Measurements from ENCODE around the gene ALG12. TPM values are rescaled to one million over a fixed set of nuclear protein-coding genes. Genes with fewer than 3 reads are reported as not detected.
A peak's percentile ranks its signal among the peaks of the same experiment; 100 is the strongest.

Gene ALG12
- total and polyA plus RNA-seq, 4 donors: 3.0 to 18.7 (median 13.5) TPM

GRCh38 chr22:49873228-49873940, 44.9 kb downstream of the ALG12 start:
- WGBS, 2 donors: 88 to 90% methylated on average over 16 of the region's 16 CpGs
- ATAC-seq (ENCODE audit: low FRiP score) (no peak), DNase-seq (peak in 1 of 2 donors; percentile 52)
- intact Hi-C loops (cut with DNase I): no loop called here
- H3K9me3 ChIP-seq (ENCODE audit: control insufficient read depth, low read length): peaks cover 4% of the 10 kb centered on the region
- H3K27ac ChIP-seq (ENCODE audit: low read depth in 1 of 2, low read length in 2 of 2): no peak overlapping the region
- H3K27me3 ChIP-seq (ENCODE audit: control insufficient read depth in 1 of 2, insufficient read depth in 2 of 2, low read length in 1 of 2): no peaks in the 10 kb centered on the region
- peaks cover 0 to 2% of the 10 kb centered on the region in 2 donors for H3K36me3 ChIP-seq (ENCODE audit: control insufficient read depth in 1 of 2, insufficient read depth in 2 of 2, low read length in 1 of 2)
- H3K4me3 ChIP-seq (ENCODE audit: low read length in 2 of 2): no peak overlapping the region
- H3K4me1 ChIP-seq (ENCODE audit: control insufficient read depth in 1 of 2, insufficient read depth in 2 of 2, low read length in 2 of 2): no peaks in the 10 kb centered on the region

- ATAC-seq (ENCODE audit: low FRiP score): no peak
- Histone ChIP-seq H3K9me3 (ENCODE audit: control insufficient read depth, low read length) (peaks cover 4% of the 10 kb centered on the region), H3K36me3 (ENCODE audit: control insufficient read depth in 1 of 2, insufficient read depth in 2 of 2, low read length in 1 of 2) (peaks cover 0 to 2% of the 10 kb centered on the region in 2 donors), H3K27ac (ENCODE audit: low read depth in 1 of 2, low read length in 2 of 2) (no peak overlapping the region), H3K4me3 (ENCODE audit: low read length in 2 of 2) (no peak overlapping the region), H3K4me1 (ENCODE audit: control insufficient read depth in 1 of 2, insufficient read depth in 2 of 2, low read length in 2 of 2) (no peaks in the 10 kb centered on the region), H3K27me3 (ENCODE audit: control insufficient read depth in 1 of 2, insufficient read depth in 2 of 2, low read length in 1 of 2) (no peaks in the 10 kb centered on the region)
- WGBS, 2 donors: 84 to 86% methylated on average over 7 of the region's 7 CpGs
- intact Hi-C loops (cut with DNase I): no loop called here
- DNase-seq: no peak
These were observed 45.9 kb downstream of the ALG12 start for GRCh38 chr22:49872347-49872746.

- H3K4me1 ChIP-seq (ENCODE audit: control insufficient read depth in 1 of 2, insufficient read depth in 2 of 2, low read length in 2 of 2): no peaks in the 10 kb centered on the region
- WGBS, 2 donors: 96% methylated on average over 4 of the region's 4 CpGs
- DNase-seq: peak in 1 of 2 donors; percentile 5
These were observed 46.8 kb downstream of the ALG12 start for GRCh38 chr22:49871482-49871881.

GRCh38 chr22:49869845-49870712, 48.2 kb downstream of the ALG12 start:
- Histone ChIP-seq H3K27ac (ENCODE audit: low read depth in 1 of 2, low read length in 2 of 2) (no peak overlapping the region), H3K4me1 (ENCODE audit: control insufficient read depth in 1 of 2, insufficient read depth in 2 of 2, low read length in 2 of 2) (no peaks in the 10 kb centered on the region), H3K9me3 (ENCODE audit: control insufficient read depth, low read length) (peaks cover 6% of the 10 kb centered on the region), H3K36me3 (ENCODE audit: control insufficient read depth in 1 of 2, insufficient read depth in 2 of 2, low read length in 1 of 2) (peaks cover 0 to 2% of the 10 kb centered on the region in 2 donors), H3K27me3 (ENCODE audit: control insufficient read depth in 1 of 2, insufficient read depth in 2 of 2, low read length in 1 of 2) (no peaks in the 10 kb centered on the region), H3K4me3 (ENCODE audit: low read length in 2 of 2) (no peak overlapping the region)
- 88 to 96% methylated on average over 13 to 14 of the region's 14 CpGs for WGBS, 2 donors
- intact Hi-C loops (cut with DNase I): no loop called here
- ATAC-seq (ENCODE audit: low FRiP score) (no peak), DNase-seq (peak in 1 of 2 donors; percentile 5)

More at GRCh38 chr22:49871482-49871881, 46.8 kb downstream of the ALG12 start:
- Histone ChIP-seq H3K27me3 (ENCODE audit: control insufficient read depth in 1 of 2, insufficient read depth in 2 of 2, low read length in 1 of 2) (no peaks in the 10 kb centered on the region), H3K36me3 (ENCODE audit: control insufficient read depth in 1 of 2, insufficient read depth in 2 of 2, low read length in 1 of 2) (peaks cover 0 to 2% of the 10 kb centered on the region in 2 donors), H3K27ac (ENCODE audit: low read depth in 1 of 2, low read length in 2 of 2) (no peak overlapping the region), H3K9me3 (ENCODE audit: control insufficient read depth, low read length) (peaks cover 5% of the 10 kb centered on the region), H3K4me3 (ENCODE audit: low read length in 2 of 2) (no peak overlapping the region)
- ATAC-seq (ENCODE audit: low FRiP score): no peak
- intact Hi-C loops (cut with DNase I): no loop called here

GRCh38 chr22:49869086-49869830, 49.0 kb downstream of the ALG12 start:
- Histone ChIP-seq H3K27ac (ENCODE audit: low read depth in 1 of 2, low read length in 2 of 2) (no peak overlapping the region), H3K4me3 (ENCODE audit: low read length in 2 of 2) (no peak overlapping the region), H3K36me3 (ENCODE audit: control insufficient read depth in 1 of 2, insufficient read depth in 2 of 2, low read length in 1 of 2) (peaks cover 0 to 2% of the 10 kb centered on the region in 2 donors), H3K4me1 (ENCODE audit: control insufficient read depth in 1 of 2, insufficient read depth in 2 of 2, low read length in 2 of 2) (no peaks in the 10 kb centered on the region), H3K9me3 (ENCODE audit: control insufficient read depth, low read length) (peaks cover 6% of the 10 kb centered on the region), H3K27me3 (ENCODE audit: control insufficient read depth in 1 of 2, insufficient read depth in 2 of 2, low read length in 1 of 2) (no peaks in the 10 kb centered on the region)
- peak in 1 of 2 donors; percentile 54 for DNase-seq
- intact Hi-C loops (cut with DNase I): no loop called here
- no peak for ATAC-seq (ENCODE audit: low FRiP score)
- WGBS, 2 donors: 91 to 92% methylated on average over 17 of the region's 17 CpGs

- peaks cover 0 to 2% of the 10 kb centered on the region in 2 donors for H3K36me3 ChIP-seq (ENCODE audit: control insufficient read depth in 1 of 2, insufficient read depth in 2 of 2, low read length in 1 of 2)
- no peaks in the 10 kb centered on the region for H3K27me3 ChIP-seq (ENCODE audit: control insufficient read depth in 1 of 2, insufficient read depth in 2 of 2, low read length in 1 of 2)
- 97% methylated on average over 18 of the region's 18 CpGs for WGBS, 2 donors
- H3K27ac ChIP-seq (ENCODE audit: low read depth in 1 of 2, low read length in 2 of 2): no peak overlapping the region
- ATAC-seq (ENCODE audit: low FRiP score) (no peak), DNase-seq (peak in 1 of 2 donors; percentile 42)
- intact Hi-C loops (cut with DNase I): no loop called here
- H3K4me3 ChIP-seq (ENCODE audit: low read length in 2 of 2): no peak overlapping the region
- no peaks in the 10 kb centered on the region for H3K4me1 ChIP-seq (ENCODE audit: control insufficient read depth in 1 of 2, insufficient read depth in 2 of 2, low read length in 2 of 2)
- peaks cover 5% of the 10 kb centered on the region for H3K9me3 ChIP-seq (ENCODE audit: control insufficient read depth, low read length)
These were observed 50.7 kb downstream of the ALG12 start for GRCh38 chr22:49867303-49868265.

GRCh38 chr22:49866646-49867045, 51.6 kb downstream of the ALG12 start:
- ATAC-seq (ENCODE audit: low FRiP score) (no peak), DNase-seq (peak in 1 of 2 donors; percentile 30)
- Histone ChIP-seq H3K36me3 (ENCODE audit: control insufficient read depth in 1 of 2, insufficient read depth in 2 of 2, low read length in 1 of 2) (peaks cover 0 to 2% of the 10 kb centered on the region in 2 donors), H3K27ac (ENCODE audit: low read depth in 1 of 2, low read length in 2 of 2) (no peak overlapping the region), H3K27me3 (ENCODE audit: control insufficient read depth in 1 of 2, insufficient read depth in 2 of 2, low read length in 1 of 2) (no peaks in the 10 kb centered on the region), H3K4me3 (ENCODE audit: low read length in 2 of 2) (no peak overlapping the region), H3K4me1 (ENCODE audit: control insufficient read depth in 1 of 2, insufficient read depth in 2 of 2, low read length in 2 of 2) (no peaks in the 10 kb centered on the region), H3K9me3 (ENCODE audit: control insufficient read depth, low read length) (peaks cover 5% of the 10 kb centered on the region)
- 86 to 93% methylated on average over 8 of the region's 8 CpGs for WGBS, 2 donors
- intact Hi-C loops (cut with DNase I): no loop called here

All from aorta (tissue), 5 donors.